ENCODE measurements around the gene CACNA1C. TPM values are rescaled to one million over a fixed set of nuclear protein-coding genes. Genes with fewer than 3 reads are reported as not detected.

CACNA1C gene
- total RNA-seq, 2 donors from 2014 or later = 4.4 to 10.1 TPM

GRCh38 chr12:2032506-2032905, 20.3 kb upstream of the CACNA1C start:
- intact Hi-C loops (cut with DNase I, micrococcal nuclease) = loop anchor here in 1 of 2 donors (5.0 kb wide), 2 partner anchors 95 to 235 kb away; no protein-coding TSS in a partner anchor
- DNase-seq (no peak), ATAC-seq (no peak)

- intact Hi-C loops (cut with DNase I, micrococcal nuclease) = loop anchor here in 1 of 2 donors (5.0 kb wide), 3 partner anchors 98 to 547 kb away; no protein-coding TSS in a partner anchor
- DNase-seq (peak; percentile 80 to 96), ATAC-seq (peak; percentile 99)
These were observed 18.0 kb upstream of the CACNA1C start for GRCh38 chr12:2034633-2035430.

GRCh38 chr12:2035431-2036055, 17.2 kb upstream of the CACNA1C start:
- intact Hi-C loops (cut with DNase I, micrococcal nuclease) = loop anchor here in 1 of 2 donors (5.0 kb wide), 1 partner anchor 547 kb away; no protein-coding TSS in a partner anchor
- ATAC-seq = no peak
- no peak for DNase-seq

- ATAC-seq = no peak
- DNase-seq = no peak
- intact Hi-C loops (cut with DNase I, micrococcal nuclease) = loop anchor here in 1 of 2 donors (5.0 kb wide), 1 partner anchor 543 kb away; no protein-coding TSS in a partner anchor
These were observed 13.8 kb upstream of the CACNA1C start for GRCh38 chr12:2039034-2039433.

GRCh38 chr12:2043054-2043453, 9.7 kb upstream of the CACNA1C start:
- no peak for DNase-seq
- intact Hi-C loops (cut with DNase I, micrococcal nuclease) = no loop called here
- ATAC-seq = no peak

GRCh38 chr12:2044165-2044564, 8.6 kb upstream of the CACNA1C start:
- DNase-seq = no peak
- no peak for ATAC-seq
- intact Hi-C loops (cut with DNase I, micrococcal nuclease) = no loop called here

- no peak for ATAC-seq
- intact Hi-C loops (cut with DNase I, micrococcal nuclease) = no loop called here
These were observed 5.8 kb upstream of the CACNA1C start for GRCh38 chr12:2046957-2047356.

GRCh38 chr12:2047752-2048151, 5.0 kb upstream of the CACNA1C start:
- no peak for ATAC-seq
- DNase-seq = no peak
- intact Hi-C loops (cut with DNase I, micrococcal nuclease) = no loop called here

More at GRCh38 chr12:2046957-2047356, 5.8 kb upstream of the CACNA1C start:
- no peak for DNase-seq

- no peak for DNase-seq
- peak; percentile 66 for ATAC-seq
- intact Hi-C loops (cut with DNase I, micrococcal nuclease) = loop anchor here in 1 of 2 donors (10.0 kb wide), 1 partner anchor 235 kb away; no protein-coding TSS in a partner anchor
These were observed 2.9 kb upstream of the CACNA1C start for GRCh38 chr12:2049604-2050540.

GRCh38 chr12:2051700-2052621, 826 bp upstream of the CACNA1C start:
- no peak for ATAC-seq
- intact Hi-C loops (cut with DNase I, micrococcal nuclease) = loop anchor here in 1 of 2 donors (10.0 kb wide), 1 partner anchor 233 kb away; no protein-coding TSS in a partner anchor
- no peak for DNase-seq

- intact Hi-C loops (cut with DNase I, micrococcal nuclease) = loop anchor here in 1 of 2 donors (10.0 kb wide), 1 partner anchor 231 kb away; no protein-coding TSS in a partner anchor
- ATAC-seq (no peak), DNase-seq (peak in 1 of 2 donors; percentile 16)
These were observed 904 bp downstream of the CACNA1C start for GRCh38 chr12:2053691-2054090.

- DNase-seq (no peak), ATAC-seq (no peak)
- intact Hi-C loops (cut with DNase I, micrococcal nuclease) = loop anchor here in 1 of 2 donors (10.0 kb wide), 1 partner anchor 230 kb away; no protein-coding TSS in a partner anchor
These were observed 1.6 kb downstream of the CACNA1C start for GRCh38 chr12:2054091-2055018.

GRCh38 chr12:2057041-2057794, 4.4 kb downstream of the CACNA1C start:
- intact Hi-C loops (cut with DNase I, micrococcal nuclease) = loop anchor here in 1 of 2 donors (10.0 kb wide), 1 partner anchor 228 kb away; no protein-coding TSS in a partner anchor
- peak; percentile 62 for ATAC-seq
- DNase-seq = peak; percentile 62 to 76

- intact Hi-C loops (cut with DNase I, micrococcal nuclease) = loop anchor here in 1 of 2 donors (10.0 kb wide), 1 partner anchor 227 kb away; no protein-coding TSS in a partner anchor
- no peak for ATAC-seq
- no peak for DNase-seq
These were observed 5.1 kb downstream of the CACNA1C start for GRCh38 chr12:2057795-2058408.

GRCh38 chr12:2058837-2059236, 6.0 kb downstream of the CACNA1C start:
- ATAC-seq (no peak), DNase-seq (no peak)
- intact Hi-C loops (cut with DNase I, micrococcal nuclease) = loop anchor here in 1 of 2 donors (10.0 kb wide), 1 partner anchor 226 kb away; no protein-coding TSS in a partner anchor

Data from left colon (tissue), 2 donors.